NCI-H345 (cell line): Measurements from ENCODE around the gene SIM2.
"Not testable (repeated sequence)": the region's sequence is repeated elsewhere in the genome, so short reads cannot be mapped to it uniquely, and the experiment has no call there.

Experiments
- DNase-seq: peaks from one replicate; lab custom pipeline; 2025; lab: John Stamatoyannopoulos, UW

SIM2 gene, protein sequence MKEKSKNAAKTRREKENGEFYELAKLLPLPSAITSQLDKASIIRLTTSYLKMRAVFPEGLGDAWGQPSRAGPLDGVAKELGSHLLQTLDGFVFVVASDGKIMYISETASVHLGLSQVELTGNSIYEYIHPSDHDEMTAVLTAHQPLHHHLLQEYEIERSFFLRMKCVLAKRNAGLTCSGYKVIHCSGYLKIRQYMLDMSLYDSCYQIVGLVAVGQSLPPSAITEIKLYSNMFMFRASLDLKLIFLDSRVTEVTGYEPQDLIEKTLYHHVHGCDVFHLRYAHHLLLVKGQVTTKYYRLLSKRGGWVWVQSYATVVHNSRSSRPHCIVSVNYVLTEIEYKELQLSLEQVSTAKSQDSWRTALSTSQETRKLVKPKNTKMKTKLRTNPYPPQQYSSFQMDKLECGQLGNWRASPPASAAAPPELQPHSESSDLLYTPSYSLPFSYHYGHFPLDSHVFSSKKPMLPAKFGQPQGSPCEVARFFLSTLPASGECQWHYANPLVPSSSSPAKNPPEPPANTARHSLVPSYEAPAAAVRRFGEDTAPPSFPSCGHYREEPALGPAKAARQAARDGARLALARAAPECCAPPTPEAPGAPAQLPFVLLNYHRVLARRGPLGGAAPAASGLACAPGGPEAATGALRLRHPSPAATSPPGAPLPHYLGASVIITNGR

DNA sequence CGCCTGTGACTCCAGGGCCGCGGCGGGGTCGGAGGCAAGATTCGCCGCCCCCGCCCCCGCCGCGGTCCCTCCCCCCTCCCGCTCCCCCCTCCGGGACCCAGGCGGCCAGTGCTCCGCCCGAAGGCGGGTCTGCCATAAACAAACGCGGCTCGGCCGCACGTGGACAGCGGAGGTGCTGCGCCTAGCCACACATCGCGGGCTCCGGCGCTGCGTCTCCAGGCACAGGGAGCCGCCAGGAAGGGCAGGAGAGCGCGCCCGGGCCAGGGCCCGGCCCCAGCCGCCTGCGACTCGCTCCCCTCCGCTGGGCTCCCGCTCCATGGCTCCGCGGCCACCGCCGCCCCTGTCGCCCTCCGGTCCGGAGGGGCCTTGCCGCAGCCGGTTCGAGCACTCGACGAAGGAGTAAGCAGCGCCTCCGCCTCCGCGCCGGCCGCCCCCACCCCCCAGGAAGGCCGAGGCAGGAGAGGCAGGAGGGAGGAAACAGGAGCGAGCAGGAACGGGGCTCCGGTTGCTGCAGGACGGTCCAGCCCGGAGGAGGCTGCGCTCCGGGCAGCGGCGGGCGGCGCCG is at the start of gene SIM2:
Gene SIM2 (plus strand): TSS at position 135 of the 565 bp plus-strand sequence. CDS start 632 bp downstream, outside the sequence.
- peak; percentile 63 for DNase-seq

DNA sequence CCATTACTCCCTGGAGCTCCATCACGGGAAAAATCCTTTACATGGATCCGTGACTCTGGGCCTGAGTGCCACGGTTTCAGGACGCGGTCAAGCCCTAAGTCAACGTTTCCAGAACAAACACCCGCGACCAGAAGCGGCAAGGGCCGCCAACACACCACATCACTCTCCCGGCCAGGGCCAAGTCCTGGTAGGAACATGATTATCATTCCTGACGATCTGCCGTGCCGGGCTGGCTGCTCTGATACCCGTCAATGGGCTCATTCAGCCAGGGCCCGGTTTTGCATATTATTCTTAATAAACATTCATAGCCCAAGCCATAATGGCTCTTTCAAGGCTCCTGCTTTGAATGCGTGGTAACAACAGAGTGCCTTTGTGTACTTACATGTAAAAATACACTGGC is 44.6 kb upstream of the SIM2 start:
- no peak for DNase-seq

- no peak for DNase-seq
Observed at GRCh38 chr21:36654796-36655325, 44.1 kb upstream of the SIM2 start.

DNA sequence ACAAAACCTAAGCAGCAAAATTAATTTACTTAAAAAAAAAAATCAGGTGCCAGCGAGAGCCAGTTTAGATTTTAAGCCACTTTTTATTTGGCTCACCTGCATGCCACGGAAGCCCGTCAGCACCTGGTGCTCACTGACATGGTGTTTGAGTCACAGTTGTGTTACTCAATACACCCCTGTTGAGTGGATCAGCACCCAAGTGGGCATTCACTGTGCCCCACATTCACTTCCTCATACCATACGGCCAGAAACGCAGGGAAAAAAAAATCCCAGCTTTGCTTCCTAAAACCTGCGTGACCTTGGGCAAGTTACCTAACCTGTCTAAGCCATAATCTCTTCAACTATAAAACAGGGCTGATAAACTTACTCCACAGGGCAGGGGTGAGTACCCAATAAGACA is 42.8 kb upstream of the SIM2 start:
- no peak for DNase-seq

- DNase-seq = not testable (repeated sequence)
Observed at GRCh38 chr21:36657290-36657689, 41.6 kb upstream of the SIM2 start.

DNA sequence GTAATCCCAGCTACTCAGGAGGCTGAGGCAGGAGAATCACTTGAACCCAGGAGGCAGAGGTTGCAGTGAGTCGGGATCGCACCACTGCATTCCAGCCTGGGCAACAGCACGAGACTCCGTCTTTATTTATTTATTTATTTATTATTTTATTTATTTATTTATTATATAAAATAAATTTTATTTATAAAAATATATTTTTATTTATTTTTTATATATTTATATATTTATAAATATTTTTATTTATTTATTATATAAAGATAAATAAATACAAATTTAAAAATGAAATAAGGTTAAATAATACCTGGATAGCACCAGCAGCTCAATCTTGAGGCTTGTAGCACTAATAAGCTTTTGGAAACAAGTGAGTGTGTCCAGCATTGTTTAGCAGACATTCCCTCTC is 40.9 kb upstream of the SIM2 start:
- DNase-seq = no peak

DNA sequence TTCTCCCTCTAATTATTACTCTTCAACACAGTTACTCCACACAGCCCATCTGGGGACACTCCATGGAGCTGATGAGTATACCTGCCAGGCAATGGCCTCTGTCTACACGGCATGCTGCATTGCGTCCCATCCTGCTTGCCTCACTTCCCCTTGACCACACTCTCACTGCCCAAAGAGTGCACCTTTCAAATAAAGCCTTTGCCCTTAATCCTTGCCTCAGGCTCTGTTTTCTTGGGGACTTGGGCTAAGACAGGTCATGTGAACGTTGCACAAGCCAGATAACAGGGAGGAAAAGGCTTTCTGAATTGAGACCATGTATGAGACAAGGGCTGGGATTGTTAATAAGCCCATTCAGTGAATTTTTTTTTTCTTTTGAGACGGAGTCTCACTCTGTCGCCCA is 40.0 kb upstream of the SIM2 start:
- no peak for DNase-seq

DNA sequence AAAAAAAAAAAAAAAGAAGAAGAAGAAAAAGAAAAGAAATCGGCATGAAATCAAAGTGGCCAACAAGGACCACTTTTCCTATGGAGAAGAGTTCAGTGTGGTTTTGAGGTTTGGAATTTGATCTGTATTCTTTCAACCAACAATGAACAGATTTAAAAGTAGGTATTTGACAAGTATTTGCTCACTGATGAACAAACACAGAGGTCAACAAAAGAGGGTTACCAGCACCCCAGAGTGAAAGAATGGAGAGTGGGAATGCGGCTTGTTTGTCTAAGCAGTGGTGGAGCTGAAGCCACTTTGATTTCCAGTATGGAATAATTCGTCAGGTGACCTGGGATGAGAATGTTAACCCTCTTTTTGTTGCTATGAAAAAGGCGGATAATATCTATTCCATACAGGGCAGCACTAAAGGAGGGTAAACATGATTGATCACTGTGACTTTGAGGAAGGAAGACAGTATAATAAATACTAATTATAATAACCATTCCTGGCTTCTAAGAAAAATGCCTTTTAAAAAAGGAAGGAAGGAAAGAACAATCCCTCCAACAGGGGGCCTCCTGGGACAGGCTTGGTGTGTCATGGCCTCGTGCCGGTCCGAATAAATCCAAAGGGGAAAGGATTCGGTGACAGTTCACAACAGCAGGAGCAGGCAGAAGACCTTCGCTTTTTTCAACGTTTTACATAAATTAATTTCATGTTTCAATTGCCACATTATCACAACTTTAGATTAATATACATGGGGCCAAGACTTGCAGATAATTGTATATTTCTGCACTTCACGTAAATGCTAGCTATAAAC is 37.2 kb upstream of the SIM2 start:
- DNase-seq = peak; percentile 48

GRCh38 chr21:36663033-36663855 is 35.7 kb upstream of the SIM2 start:
- DNase-seq = no peak

DNA sequence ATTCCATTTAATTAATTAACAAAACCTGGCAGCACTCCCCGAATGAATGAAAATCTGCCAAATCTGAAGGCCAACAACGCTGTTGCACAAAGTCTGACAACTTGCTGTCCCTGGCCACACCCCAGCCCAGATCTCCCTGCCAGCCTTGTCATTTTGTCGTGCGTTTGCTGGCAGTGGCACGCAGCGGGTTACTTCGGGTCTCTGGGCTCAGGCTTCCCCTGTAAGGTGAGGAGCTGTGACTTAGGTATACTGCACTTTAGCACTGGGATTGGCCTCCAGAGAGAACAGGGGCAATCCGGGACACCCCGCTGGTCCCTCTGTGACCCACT is 34.3 kb upstream of the SIM2 start:
- DNase-seq = no peak

GRCh38 chr21:36665806-36666205 is 33.1 kb upstream of the SIM2 start:
- DNase-seq = no peak

GRCh38 chr21:36668713-36669112 is 30.2 kb upstream of the SIM2 start:
- DNase-seq = no peak

DNA sequence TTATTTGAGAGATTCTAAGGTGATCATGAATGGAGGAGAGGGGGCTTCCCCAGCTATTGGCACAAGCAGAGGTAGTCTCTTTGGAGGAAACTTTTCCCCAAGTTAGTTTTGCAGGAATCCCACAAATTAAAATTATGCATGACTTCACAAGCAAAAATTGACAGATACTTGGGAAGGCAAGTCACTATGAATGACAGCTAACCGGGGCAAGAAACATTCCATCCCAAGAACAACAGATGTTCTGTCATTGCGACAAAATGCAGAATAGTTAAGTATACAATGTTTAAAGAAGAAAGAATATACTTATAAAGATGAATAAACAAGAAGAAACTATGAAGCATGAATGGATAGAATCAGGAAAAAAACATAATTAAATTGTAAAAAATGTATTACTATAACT is 27.1 kb upstream of the SIM2 start:
- DNase-seq = no peak

DNA sequence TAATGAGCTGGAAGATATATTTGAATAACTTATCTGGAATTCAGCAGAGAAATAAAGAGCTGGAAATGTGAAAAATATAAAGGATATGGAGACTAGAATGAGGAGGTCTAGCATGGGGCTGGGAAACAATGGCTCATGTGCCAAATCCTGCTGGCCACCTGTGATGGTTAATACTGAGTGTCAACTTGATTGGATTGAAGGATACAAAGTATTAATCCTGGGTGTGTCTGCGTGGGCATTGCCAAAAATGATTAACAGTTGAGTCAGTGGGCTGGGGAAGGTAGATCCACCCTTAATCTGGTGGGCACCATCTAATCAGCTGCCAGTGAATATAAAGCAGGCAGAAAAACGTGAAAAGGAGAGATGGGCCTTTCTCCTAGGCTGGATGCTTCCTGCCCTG is 26.6 kb upstream of the SIM2 start:
- not testable (repeated sequence) for DNase-seq

DNA sequence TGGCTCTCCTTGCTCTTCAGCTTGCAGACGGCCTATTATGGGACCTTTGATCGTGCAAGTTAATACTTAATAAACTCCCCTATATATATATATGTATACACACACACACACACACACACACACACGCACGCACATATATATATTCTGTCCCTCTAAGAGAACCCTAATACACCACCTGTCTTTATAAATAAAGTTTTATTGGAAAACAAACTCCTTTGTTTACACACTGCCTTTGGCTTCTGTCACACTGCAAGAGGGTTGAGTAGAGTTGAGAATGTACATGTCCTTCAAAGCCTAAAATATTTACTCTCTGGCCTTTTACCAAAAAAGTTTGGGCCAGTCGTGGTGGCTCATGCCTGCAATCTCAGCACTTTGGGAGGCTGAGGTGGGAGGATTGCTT is 26.2 kb upstream of the SIM2 start:
- DNase-seq = no peak

- no peak for DNase-seq
Observed at GRCh38 chr21:36676039-36676950, 22.6 kb upstream of the SIM2 start.

DNA sequence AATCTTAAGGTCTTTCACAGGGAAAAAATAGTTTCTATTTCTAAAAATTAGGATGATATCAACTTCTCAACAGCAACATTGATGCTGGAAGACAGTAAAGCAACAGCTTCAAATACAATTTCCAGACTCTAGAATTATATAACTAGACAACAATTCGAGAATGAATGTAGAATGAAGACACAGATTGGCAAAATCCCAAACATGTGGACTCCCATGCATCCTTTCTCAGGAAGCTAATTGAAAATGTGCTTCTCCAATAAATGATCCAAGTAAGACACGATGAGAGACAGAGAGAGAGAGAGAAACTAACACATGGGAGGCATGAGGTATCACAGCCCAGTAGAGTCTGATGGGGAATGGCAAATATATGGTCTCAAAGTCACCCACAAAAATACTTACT is 21.5 kb upstream of the SIM2 start:
- DNase-seq = no peak

- DNase-seq = no peak
Observed at GRCh38 chr21:36678538-36678937, 20.4 kb upstream of the SIM2 start.

- DNase-seq = no peak
Observed at GRCh38 chr21:36681117-36681631, 17.7 kb upstream of the SIM2 start.
